Prostate gland (tissue), 2 donors: ENCODE data around the gene ZCCHC2. TPM values are rescaled to one million over a fixed set of nuclear protein-coding genes. Genes with fewer than 3 reads are reported as not detected.

ENCODE experiments used
- DNase-seq: peaks from one replicate; pipeline ENCODE4 v3.0.0-alpha.2; 2019; ENCODE audit warnings: low spot score
- H3K27ac ChIP-seq, 2 donors: fragments of 200-600 bp; sonication (generic); 2 replicates each; pipeline ENCODE4 v1.5.1; 2017 to 2019
- H3K27me3 ChIP-seq: fragments of 200-600 bp; sonication (generic); replicated peaks from 2 replicates; pipeline ENCODE4 v1.5.1; 2019; ENCODE audit not compliant: insufficient read depth
- H3K36me3 ChIP-seq, 2 donors: fragments of 200-600 bp; sonication (generic); 1 replicate in 1 of 2; 2 replicates in 1 of 2; pipeline versions ENCODE4 v1.5.1 to v1.8.1; 2017 to 2019
- H3K4me1 ChIP-seq: fragments of 200-600 bp; sonication (generic); replicated peaks from 2 replicates; pipeline ENCODE4 v1.5.1; 2019
- H3K4me3 ChIP-seq, 2 donors: fragments of 200-600 bp; sonication (generic); 2 replicates each; pipeline ENCODE4 v1.5.1; 2017 to 2019
- H3K9me3 ChIP-seq: fragments of 200-600 bp; sonication (generic); 2 replicates; pipeline ENCODE4 v1.5.1; 2017
- POLR2A ChIP-seq: fragments of 450-650 bp; IDR thresholded peaks from one replicate; pipeline ENCODE4 v1.6.1; 2016; ENCODE audit warnings: antibody characterized with exemption, mild to moderate bottlenecking
- POLR2AphosphoS5 ChIP-seq: sonication (generic); formaldehyde crosslinking; IDR thresholded peaks from one replicate; pipeline ENCODE4 v1.6.1; 2017; ENCODE audit warnings: antibody characterized with exemption
- WGBS: methylation state at CpG from one replicate; pipeline ENCODE4 v1.1.5; 2018; 5-methylcytosine and 5-hydroxymethylcytosine counted together
- intact Hi-C: fragments of 100-400 bp; cut with DNase I; formaldehyde crosslinking; loops from one replicate; pipeline ENCODE4 v1.14.2; 2022
- total RNA-seq, 2 donors: library from RNA; depleted of rRNA; stranded (reverse); fragments of >200 nt; gene quantifications; one replicate each; pipeline ENCODE4 v1.1.0, GENCODE V29; 2016
- TF ChIP-seq, protein P1 (sequence below), 4 experiments: fragments of 200-600 bp in 2 of 4; fragments of 450-650 bp in 2 of 4; sonication (generic) in 2 of 4; IDR thresholded peaks; 1 replicate in 3 of 4; 2 replicates in 1 of 4; pipeline ENCODE4 v1.5.1; 2016 to 2019; ENCODE audit warnings: antibody characterized with exemption in 4 of 4, mild to moderate bottlenecking in 2 of 4, moderate library complexity in 2 of 4

Gene ZCCHC2
- total RNA-seq, 2 donors from 2014 or later = 18.7 to 39.4 TPM

DNA sequence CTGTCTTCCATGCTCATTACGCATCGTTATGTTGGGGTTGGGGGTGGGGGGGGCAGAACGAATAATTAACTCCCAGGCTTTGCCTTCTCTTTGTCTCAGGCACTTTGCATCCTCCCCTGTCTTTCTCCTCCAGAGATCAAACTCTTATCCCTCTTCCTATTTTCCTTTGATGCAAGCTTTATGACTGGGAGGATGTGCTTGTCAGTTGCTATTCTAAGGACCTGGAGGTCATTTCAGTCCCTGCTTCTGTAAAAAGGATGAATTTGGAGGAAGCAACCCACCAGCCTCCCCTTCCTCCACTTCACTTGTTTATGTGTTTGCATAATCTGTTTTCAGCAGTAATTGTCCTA, 87.5 kb downstream of the ZCCHC2 start:
- Histone ChIP-seq H3K9me3 (no peaks in the 10 kb centered on the region), H3K4me3 (no peak overlapping the region), H3K27me3 (no peaks in the 10 kb centered on the region), H3K4me1 (no peaks in the 10 kb centered on the region), H3K27ac (no peak overlapping the region), H3K36me3 (no peaks in the 10 kb centered on the region)
- intact Hi-C loops = no loop called here
- no peak for TF ChIP-seq POLR2AphosphoS5
- TF ChIP-seq, protein P1, sequence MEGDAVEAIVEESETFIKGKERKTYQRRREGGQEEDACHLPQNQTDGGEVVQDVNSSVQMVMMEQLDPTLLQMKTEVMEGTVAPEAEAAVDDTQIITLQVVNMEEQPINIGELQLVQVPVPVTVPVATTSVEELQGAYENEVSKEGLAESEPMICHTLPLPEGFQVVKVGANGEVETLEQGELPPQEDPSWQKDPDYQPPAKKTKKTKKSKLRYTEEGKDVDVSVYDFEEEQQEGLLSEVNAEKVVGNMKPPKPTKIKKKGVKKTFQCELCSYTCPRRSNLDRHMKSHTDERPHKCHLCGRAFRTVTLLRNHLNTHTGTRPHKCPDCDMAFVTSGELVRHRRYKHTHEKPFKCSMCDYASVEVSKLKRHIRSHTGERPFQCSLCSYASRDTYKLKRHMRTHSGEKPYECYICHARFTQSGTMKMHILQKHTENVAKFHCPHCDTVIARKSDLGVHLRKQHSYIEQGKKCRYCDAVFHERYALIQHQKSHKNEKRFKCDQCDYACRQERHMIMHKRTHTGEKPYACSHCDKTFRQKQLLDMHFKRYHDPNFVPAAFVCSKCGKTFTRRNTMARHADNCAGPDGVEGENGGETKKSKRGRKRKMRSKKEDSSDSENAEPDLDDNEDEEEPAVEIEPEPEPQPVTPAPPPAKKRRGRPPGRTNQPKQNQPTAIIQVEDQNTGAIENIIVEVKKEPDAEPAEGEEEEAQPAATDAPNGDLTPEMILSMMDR (IDR thresholded peaks at IDR 0.05) = no peak
- TF ChIP-seq POLR2A = no peak
- WGBS = 47% methylated on average over 3 of the region's 3 CpGs
- DNase-seq = no peak

DNA sequence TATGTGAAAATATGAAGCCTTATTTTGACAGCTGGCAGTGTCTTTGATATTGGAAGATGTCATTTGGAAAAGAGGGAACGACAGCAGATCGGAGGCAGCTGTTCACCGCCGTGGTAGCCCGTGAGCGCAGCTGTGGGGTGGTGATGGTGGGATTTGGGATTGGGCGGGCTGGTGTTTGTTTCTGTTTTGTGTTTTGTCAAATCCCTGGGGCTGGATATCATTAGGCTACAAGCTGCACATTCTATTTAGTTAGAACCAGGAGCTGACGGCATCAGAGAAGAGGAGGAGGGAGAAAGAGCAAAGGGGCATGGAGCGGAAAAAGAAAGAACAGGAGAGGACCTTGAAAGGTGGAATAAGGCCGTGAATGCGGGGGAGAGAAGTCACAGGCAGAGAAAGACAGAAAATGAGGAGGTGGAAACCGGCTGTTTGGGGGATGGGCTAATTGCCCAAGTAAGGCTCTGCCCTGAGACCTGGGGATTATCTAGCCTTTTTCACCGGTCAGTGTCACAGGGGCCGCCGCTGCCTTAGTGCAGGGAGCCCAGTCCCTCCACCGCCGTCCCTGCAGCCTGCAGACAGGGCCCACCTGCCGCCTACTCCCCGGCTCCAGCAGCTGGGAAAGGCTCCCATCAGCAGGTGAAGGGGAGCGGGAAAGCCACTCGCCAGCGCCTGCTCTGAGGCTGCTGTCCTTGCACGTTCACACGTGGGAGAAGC, 88.0 kb downstream of the ZCCHC2 start:
- Histone ChIP-seq H3K9me3 (no peaks in the 10 kb centered on the region), H3K4me3 (no peak overlapping the region), H3K36me3 (no peaks in the 10 kb centered on the region), H3K27ac (no peak overlapping the region), H3K4me1 (no peaks in the 10 kb centered on the region), H3K27me3 (no peaks in the 10 kb centered on the region)
- intact Hi-C loops = no loop called here
- TF ChIP-seq POLR2A (no peak), POLR2AphosphoS5 (no peak)
- TF ChIP-seq, protein P1 (IDR thresholded peaks at IDR 0.05) = no peak
- WGBS = 61% methylated on average over 24 of the region's 24 CpGs
- no peak for DNase-seq

DNA sequence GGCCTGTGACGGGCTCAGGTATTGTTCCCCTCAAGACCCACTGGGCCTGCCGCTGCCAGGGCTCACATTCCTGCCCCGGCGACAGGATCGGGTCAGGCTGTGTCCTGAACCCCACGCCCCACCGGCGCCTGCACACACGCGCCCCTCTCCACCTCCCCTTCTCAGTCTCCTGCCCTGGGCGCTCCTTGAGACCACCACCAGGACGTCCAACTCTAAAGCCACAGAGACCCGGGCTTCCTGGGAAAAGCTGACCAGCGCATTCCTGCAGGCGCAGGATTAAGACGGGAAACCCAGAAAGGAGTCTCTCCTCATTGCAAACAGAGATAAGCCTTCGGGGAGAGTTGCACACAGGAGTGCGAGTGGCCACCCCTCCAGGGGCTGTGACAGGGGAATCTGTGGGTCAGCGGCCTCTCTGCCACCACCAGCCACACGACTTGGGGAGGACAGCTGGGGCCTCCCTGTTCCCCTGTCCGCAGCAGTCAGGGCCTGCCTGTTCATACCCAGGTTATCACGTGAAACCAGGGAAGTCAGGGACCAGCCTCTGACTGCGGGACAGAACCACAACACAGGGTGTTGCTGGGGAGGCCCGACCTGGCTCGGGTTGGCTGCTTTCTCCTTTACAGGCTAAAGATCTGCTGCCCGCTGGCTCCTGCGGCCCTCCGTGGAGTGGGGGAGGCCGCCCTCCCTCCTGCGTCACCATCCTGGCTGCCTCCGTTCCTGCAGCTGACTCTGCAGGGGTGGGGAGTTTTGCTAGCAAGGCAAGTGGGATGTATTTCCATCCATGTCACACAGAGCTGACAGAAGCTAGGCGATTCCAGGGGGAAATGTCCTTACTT, 88.8 kb downstream of the ZCCHC2 start:
- Histone ChIP-seq H3K4me1 (no peaks in the 10 kb centered on the region), H3K27ac (no peak overlapping the region), H3K4me3 (no peak overlapping the region), H3K9me3 (no peaks in the 10 kb centered on the region), H3K36me3 (no peaks in the 10 kb centered on the region), H3K27me3 (no peaks in the 10 kb centered on the region)
- no peak for DNase-seq
- intact Hi-C loops = no loop called here
- 88% methylated on average over 32 of the region's 32 CpGs for WGBS
- TF ChIP-seq POLR2A = no peak
- TF ChIP-seq, protein P1 (IDR thresholded peaks at IDR 0.05) = no peak
- no peak for TF ChIP-seq POLR2AphosphoS5

DNA sequence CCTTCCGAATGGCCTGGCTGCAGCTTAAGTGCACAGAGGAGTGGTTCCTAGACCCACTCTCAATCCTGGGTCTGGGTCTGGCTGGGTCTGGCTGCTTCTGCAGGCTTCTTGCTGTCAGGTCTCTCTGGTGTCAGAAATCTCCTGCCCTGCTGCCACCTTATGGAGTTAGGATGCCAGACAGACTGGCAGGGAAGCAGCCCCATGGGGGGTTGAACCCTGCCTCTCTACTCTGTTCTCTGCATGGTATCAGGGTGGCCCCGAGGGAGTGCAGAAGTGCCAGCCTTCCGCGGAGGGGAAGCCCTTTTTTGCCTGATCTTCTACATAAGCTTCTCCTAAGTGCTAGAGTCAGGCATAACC, 89.4 kb downstream of the ZCCHC2 start:
- no peak for DNase-seq
- no peak overlapping the region for H3K4me3 ChIP-seq

More for the DNA sequence above, 89.4 kb downstream of the ZCCHC2 start:
- H3K27ac ChIP-seq = no peak overlapping the region
- 84% methylated on average over 4 of the region's 4 CpGs for WGBS
- no peaks in the 10 kb centered on the region for H3K36me3 ChIP-seq
- intact Hi-C loops = no loop called here
- H3K4me1 ChIP-seq = no peaks in the 10 kb centered on the region
- H3K9me3 ChIP-seq = no peaks in the 10 kb centered on the region
- TF ChIP-seq POLR2AphosphoS5 (no peak), POLR2A (no peak)
- TF ChIP-seq, protein P1 (IDR thresholded peaks at IDR 0.05) = no peak
- no peaks in the 10 kb centered on the region for H3K27me3 ChIP-seq
